ENCODE measurements around the gene CLDND1.
A peak's percentile ranks its signal among the peaks of the same experiment; 100 is the strongest.
"Not testable (repeated sequence)": the region's sequence is repeated elsewhere in the genome, so short reads cannot be mapped to it uniquely, and the experiment has no call there.

The CLDND1 gene

GRCh38 chr3:98522544-98523281 lies at the start of gene CLDND1:
TSS of gene CLDND1 (minus strand) at chr3:98522902. CDS start at chr3:98521424, 1,478 bp downstream.
- peak; percentile 95 to 96 for DNase-seq

- no peak for DNase-seq
Measured at GRCh38 chr3:98568402-98568801, 45.7 kb upstream of the CLDND1 start.

- peak in 1 of 2 donors; percentile 37 for DNase-seq
Measured at GRCh38 chr3:98567666-98568270, 45.1 kb upstream of the CLDND1 start.

- no peak for DNase-seq
Measured at GRCh38 chr3:98565843-98566242, 43.1 kb upstream of the CLDND1 start.

GRCh38 chr3:98565237-98565643 lies 42.5 kb upstream of the CLDND1 start:
- DNase-seq = no peak

GRCh38 chr3:98564282-98565005 lies 41.7 kb upstream of the CLDND1 start:
- DNase-seq = peak; percentile 52 to 76

- peak; percentile 13 to 75 for DNase-seq
Measured at GRCh38 chr3:98563661-98564281, 41.1 kb upstream of the CLDND1 start.

- DNase-seq = peak in 1 of 2 donors; percentile 46
Measured at GRCh38 chr3:98561727-98562521, 39.2 kb upstream of the CLDND1 start.

GRCh38 chr3:98560911-98561310 lies 38.2 kb upstream of the CLDND1 start:
- no peak for DNase-seq

GRCh38 chr3:98559769-98560168 lies 37.1 kb upstream of the CLDND1 start:
- DNase-seq = not testable (repeated sequence)

GRCh38 chr3:98558100-98558827 lies 35.6 kb upstream of the CLDND1 start:
- no peak for DNase-seq

- peak in 1 of 2 donors; percentile 35 for DNase-seq
Measured at GRCh38 chr3:98557324-98558010, 34.8 kb upstream of the CLDND1 start.

GRCh38 chr3:98556164-98557130 lies 33.7 kb upstream of the CLDND1 start:
- DNase-seq = peak; percentile 14 to 53

- no peak for DNase-seq
Measured at GRCh38 chr3:98555025-98555379, 32.3 kb upstream of the CLDND1 start.

- DNase-seq = no peak
Measured at GRCh38 chr3:98554580-98554979, 31.9 kb upstream of the CLDND1 start.

GRCh38 chr3:98553753-98554152 lies 31.1 kb upstream of the CLDND1 start:
- DNase-seq = no peak

GRCh38 chr3:98553021-98553563 lies 30.4 kb upstream of the CLDND1 start:
- no peak for DNase-seq

GRCh38 chr3:98552232-98553020 lies 29.7 kb upstream of the CLDND1 start:
- DNase-seq = no peak

GRCh38 chr3:98551754-98552153 lies 29.1 kb upstream of the CLDND1 start:
- DNase-seq = no peak

Measured in CD4-positive, alpha-beta T cell treated with Interleukin-1 beta for 1 hour (primary cell).